HUES6 (cell line): ENCODE data around the gene TNRC18.

Source experiments
- H3K27ac ChIP-seq: 2 replicates; pipeline ENCODE4 v1.7.0; 2013; ENCODE audit warnings: low read depth, mild to moderate bottlenecking, low read length, inconsistent platforms
- H3K27me3 ChIP-seq: 2 replicates; pipeline ENCODE4 v1.6.1; 2013; ENCODE audit warnings: low read length; ENCODE audit not compliant: control insufficient read depth, insufficient read depth
- H3K36me3 ChIP-seq: 2 replicates; pipeline ENCODE4 v1.6.1; 2013; ENCODE audit warnings: low read length; ENCODE audit not compliant: control insufficient read depth, insufficient read depth
- H3K4me1 ChIP-seq: 2 replicates; pipeline ENCODE4 v1.6.1; 2013; ENCODE audit warnings: low read length; ENCODE audit not compliant: control insufficient read depth, insufficient read depth
- H3K4me3 ChIP-seq: 2 replicates; pipeline ENCODE4 v1.5.1; 2013; ENCODE audit warnings: low read depth, low read length
- H3K9ac ChIP-seq: one replicate; pipeline ENCODE4 v1.6.1; 2013; ENCODE audit warnings: mild to moderate bottlenecking, low read length
- H3K9me3 ChIP-seq: 2 replicates; pipeline ENCODE4 v1.6.1; 2013; ENCODE audit warnings: low read depth, low read length; ENCODE audit not compliant: control insufficient read depth, insufficient read depth

Gene TNRC18

DNA sequence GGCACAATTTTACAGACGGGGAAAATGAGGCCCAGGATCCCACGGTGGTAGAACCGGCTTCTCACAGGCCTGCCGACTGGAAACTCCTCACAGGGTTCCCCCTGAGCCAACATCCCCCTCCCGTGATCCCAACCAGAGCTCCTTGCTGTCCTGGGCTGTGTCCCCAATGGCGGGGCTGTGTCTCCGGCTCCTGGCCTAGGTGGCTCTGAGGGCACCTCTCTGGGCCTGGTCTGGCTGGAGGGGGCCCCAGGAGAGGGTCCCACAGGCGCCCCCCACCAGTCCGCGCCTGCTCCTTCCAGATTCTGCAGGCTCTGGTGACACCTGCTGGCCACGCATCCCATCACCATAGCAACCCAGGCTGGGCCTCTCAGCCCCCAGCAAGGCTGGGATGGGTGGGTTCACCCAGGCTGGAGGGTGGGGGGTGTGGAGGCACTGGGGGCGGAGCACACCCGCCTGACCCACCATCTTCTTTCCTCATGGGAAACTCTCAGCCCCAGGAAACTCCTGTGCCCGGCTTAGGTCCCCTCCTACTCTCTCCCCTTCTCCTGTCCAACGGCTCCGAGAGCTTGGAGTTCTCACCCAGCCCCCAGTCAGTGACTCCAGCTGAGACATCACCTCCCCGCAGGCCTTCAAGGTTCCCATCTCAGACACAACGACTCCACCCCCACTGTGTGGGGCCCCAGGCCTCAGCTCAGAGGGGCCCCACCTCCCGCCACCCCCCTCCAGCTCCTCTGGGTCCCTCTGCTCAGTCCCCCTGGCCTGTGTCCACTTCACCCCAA, 27.1 kb upstream of the TNRC18 start:
- H3K27ac ChIP-seq: no peak overlapping the region
- no peaks in the 10 kb centered on the region for H3K27me3 ChIP-seq
- H3K4me3 ChIP-seq: no peak overlapping the region
- no peak overlapping the region for H3K9ac ChIP-seq
- H3K4me1 ChIP-seq: peaks cover 4% of the 10 kb centered on the region; the same call in 1 of the 2 replicates
- H3K36me3 ChIP-seq: no peaks in the 10 kb centered on the region
- no peaks in the 10 kb centered on the region for H3K9me3 ChIP-seq

DNA sequence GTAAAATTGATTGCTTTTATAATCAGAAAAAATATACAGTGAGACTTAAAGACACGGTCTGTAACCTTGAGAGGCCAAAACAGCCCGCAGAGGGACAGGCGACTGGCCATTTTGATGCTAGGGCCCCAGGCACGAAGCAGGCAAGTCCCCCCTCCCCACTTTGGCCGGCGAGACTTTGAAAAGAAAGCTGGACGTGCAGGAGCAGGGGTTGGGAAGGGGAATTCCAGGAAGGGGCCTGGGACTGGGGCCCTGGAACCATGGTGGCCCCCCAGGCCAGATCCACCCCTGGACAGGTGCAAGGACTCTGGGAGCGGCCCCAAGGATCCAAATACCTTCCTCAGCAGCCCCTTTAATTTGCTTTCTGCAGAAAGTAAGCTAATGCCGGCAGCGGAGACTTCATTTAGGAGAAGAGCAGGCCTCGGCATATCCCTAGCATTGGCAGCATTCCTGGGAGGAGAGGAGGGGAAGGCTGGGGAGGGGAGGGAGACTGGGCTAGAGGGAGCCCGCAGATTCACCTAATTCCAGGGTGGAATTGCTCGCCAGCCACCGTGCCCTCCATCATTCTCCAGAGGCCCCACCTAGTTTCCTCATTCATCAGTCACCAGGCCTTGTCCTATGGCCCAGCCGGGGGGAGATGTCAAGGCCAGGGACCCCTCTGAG, 24.9 kb upstream of the TNRC18 start:
- no peak overlapping the region for H3K9ac ChIP-seq
- H3K27ac ChIP-seq: no peak overlapping the region
- H3K9me3 ChIP-seq: no peaks in the 10 kb centered on the region
- peaks cover 4% of the 10 kb centered on the region; the same call in 1 of the 2 replicates for H3K4me1 ChIP-seq
- no peak overlapping the region for H3K4me3 ChIP-seq
- no peaks in the 10 kb centered on the region for H3K36me3 ChIP-seq
- H3K27me3 ChIP-seq: no peaks in the 10 kb centered on the region

DNA sequence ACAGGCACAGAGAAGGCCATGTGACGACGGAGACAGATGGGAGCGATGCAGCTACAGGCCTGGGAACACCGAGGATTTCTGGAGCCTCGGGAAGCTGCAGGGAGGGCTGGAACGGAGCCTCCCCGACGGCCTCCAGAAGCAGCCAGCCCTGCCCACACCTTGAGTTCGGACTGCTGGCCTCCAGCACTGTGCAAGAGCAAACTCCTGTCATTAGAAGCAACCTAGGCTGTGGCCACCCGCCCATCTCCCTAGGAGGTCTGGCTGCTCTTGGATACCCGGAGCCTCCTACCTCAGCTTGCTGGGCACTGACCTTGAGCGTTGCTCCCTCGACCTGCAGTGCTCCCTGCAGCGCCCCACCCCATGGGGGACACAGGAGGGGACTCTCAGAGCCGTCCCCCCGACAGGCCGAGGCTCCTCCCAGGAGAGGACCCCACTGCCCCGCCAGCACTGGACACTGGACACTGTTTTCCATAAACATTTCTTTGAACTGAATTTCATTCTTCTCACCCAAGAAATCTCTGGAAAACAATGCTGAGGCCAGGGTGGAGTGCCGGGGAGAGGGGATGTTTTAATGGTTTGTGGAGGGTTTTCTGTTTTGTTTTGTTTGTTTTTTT, 22.5 kb upstream of the TNRC18 start:
- H3K9ac ChIP-seq: no peak overlapping the region
- no peaks in the 10 kb centered on the region for H3K36me3 ChIP-seq

DNA sequence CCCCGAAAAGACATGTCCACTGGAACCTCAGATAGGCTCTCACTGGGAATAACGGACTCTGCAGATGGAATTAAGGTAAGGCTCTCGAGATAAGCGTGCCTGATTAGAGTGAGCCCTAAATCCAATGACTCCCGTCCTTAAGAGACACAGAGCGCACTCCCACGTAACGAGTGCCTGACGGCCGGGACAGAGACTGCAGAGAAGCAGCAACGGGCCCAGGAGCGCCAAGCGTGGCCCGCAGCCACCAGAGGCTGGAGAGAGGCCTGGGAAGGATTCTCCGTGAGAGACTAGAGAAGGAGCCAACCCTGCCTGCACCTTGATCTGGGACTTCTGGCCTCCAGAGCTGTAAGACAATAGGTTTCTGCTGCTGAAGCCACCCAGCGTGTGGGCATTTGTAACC, 20.0 kb upstream of the TNRC18 start:
- H3K4me3 ChIP-seq: no peak overlapping the region
- no peak overlapping the region for H3K9ac ChIP-seq
- no peaks in the 10 kb centered on the region for H3K9me3 ChIP-seq
- H3K27me3 ChIP-seq: no peaks in the 10 kb centered on the region
- H3K36me3 ChIP-seq: no peaks in the 10 kb centered on the region
- no peak overlapping the region for H3K27ac ChIP-seq
- H3K4me1 ChIP-seq: peaks cover 4% of the 10 kb centered on the region

More for the DNA sequence above, 22.5 kb upstream of the TNRC18 start:
- Histone ChIP-seq H3K4me3 (no peak overlapping the region), H3K4me1 (peaks cover 4% of the 10 kb centered on the region; the same call in 1 of the 2 replicates), H3K9me3 (no peaks in the 10 kb centered on the region), H3K27ac (no peak overlapping the region), H3K27me3 (no peaks in the 10 kb centered on the region)

DNA sequence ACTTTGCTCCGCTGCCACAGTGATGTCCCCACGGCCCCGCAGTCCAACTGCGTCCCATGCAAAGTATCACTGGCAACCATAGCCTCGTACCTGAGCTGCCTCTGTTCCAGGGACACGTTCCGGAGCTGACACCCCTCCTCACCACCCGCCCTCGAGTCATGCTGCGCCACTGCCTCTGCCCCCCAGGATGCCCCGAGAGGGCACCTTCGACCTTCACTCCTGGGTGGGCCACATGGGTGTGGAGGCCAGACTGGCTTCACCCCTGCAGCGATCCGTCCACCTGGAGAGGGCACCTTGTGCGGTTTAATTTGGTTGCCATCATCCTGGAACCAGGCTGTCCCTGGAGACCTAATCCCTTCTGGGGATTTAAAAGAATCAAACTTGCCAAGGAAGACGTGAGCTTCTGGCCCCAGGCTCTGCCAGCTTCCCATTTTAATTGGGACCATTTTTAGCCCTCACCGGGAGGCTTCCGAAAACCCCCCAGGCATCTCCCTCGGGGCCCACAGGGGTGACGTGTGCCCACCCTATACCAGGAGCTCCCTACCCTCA, 19.2 kb upstream of the TNRC18 start:
- Histone ChIP-seq H3K27ac (no peak overlapping the region), H3K36me3 (no peaks in the 10 kb centered on the region), H3K9me3 (no peaks in the 10 kb centered on the region; the same call in 1 of the 2 replicates), H3K4me3 (no peak overlapping the region), H3K9ac (no peak overlapping the region), H3K4me1 (no peaks in the 10 kb centered on the region; the same call in 1 of the 2 replicates), H3K27me3 (no peaks in the 10 kb centered on the region)

DNA sequence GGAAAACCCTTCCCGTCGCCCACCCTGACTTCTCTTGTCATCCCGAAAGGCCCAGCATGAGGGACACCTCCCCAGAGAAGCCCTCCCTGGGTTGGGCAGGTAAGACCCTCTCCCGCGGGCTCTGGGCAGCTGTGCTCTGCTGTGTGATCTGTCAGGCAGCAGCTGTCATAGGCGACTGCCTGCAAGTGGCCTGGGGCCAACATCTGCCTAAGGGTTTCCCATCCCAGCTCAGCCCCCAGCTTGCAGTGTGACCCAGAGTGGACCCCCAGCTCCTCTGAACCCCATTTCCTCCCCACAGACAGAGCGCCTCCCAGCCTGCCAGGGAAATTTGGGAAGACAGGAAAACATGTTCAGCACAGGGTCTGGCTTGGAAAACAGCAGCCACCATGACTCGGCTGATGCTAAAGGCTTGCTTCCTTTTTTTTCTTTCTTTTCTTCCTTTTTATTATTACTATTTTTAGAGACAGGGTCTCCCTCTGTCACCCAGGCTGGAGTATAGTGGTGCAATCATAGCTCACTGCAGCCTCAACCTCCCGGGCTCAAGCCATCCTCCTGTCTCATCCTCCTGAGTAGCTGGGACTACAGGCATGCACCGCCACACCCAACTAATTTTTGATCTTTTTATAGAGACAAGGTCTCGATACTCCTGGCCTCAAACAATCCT, 18.3 kb upstream of the TNRC18 start:
- Histone ChIP-seq H3K9ac (no peak overlapping the region), H3K27ac (no peak overlapping the region), H3K9me3 (peaks cover 7% of the 10 kb centered on the region), H3K27me3 (no peaks in the 10 kb centered on the region), H3K4me3 (no peak overlapping the region), H3K36me3 (peaks cover 3% of the 10 kb centered on the region; the same call in 1 of the 2 replicates), H3K4me1 (no peaks in the 10 kb centered on the region; the same call in 1 of the 2 replicates)

DNA sequence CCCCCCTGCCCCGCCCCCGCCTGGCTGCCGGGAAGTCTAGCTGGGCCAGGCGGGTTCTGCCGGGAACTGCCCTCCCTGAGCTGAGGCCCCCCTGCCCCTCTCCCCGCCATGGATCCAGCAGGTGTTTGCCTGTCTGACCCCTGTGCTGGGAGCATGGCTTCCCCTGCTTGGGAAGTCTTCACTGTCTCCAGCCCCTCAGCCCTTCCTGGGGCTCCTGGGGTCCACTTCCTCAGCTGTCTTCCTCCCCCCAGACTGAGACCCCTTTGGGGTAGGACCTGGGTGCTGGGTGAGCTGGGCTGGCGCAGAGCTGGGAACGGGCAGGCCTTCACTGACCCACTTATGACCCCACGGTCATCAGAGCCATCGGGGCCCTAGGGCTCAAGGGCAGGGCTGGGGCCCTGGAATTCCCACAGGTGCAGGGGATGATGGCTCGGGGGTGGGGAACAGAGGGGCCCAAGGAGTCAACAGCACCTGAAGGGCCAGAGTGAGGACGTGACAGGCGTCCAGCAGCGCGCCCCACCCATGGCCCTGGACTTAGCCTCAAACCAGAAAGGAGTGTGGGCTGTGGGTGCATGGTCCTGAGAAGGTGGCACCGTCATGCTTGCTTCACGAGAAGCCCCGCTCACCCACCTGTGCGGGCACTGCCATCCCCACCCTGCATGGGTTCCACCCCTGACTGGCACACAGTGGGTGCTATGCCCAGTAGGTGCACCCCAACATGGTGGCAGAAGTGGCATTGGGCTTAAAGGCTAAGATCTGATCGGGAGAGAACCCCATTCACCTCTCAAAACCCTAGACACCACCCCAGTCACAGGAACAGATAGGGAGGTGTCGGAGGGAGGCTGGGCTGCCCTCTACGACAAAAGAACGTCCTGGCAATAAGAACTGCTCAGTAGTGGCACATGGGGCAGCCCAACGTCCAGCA, 16.2 kb upstream of the TNRC18 start:
- Histone ChIP-seq H3K9me3 (peaks cover 7% of the 10 kb centered on the region), H3K36me3 (peaks cover 3% of the 10 kb centered on the region; the same call in 1 of the 2 replicates), H3K27ac (no peak overlapping the region), H3K4me3 (no peak overlapping the region), H3K27me3 (no peaks in the 10 kb centered on the region), H3K4me1 (no peaks in the 10 kb centered on the region; the same call in 1 of the 2 replicates), H3K9ac (no peak overlapping the region)

DNA sequence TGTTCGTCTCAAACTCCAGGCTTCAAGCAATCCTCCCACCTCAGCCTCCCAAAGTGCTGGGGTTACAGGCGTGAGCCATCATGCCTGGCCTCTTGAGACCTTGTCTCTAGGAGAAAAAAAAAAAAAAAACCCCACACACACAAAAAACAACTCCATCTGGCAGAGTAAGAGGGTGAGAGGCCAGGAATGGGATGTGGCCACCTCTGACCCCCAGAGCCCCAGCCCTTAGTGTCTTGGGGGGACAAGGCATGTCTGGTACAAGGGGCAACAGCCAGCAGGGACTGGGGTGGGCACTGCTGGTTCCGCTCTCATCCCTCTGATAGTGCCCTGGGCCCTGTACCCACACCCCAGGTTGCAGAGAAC, 15.6 kb upstream of the TNRC18 start:
- peaks cover 7% of the 10 kb centered on the region for H3K9me3 ChIP-seq
- H3K4me1 ChIP-seq: no peaks in the 10 kb centered on the region; the same call in 1 of the 2 replicates
- H3K4me3 ChIP-seq: no peak overlapping the region
- peaks cover 3% of the 10 kb centered on the region; the same call in 1 of the 2 replicates for H3K36me3 ChIP-seq
- H3K27ac ChIP-seq: no peak overlapping the region
- H3K27me3 ChIP-seq: no peaks in the 10 kb centered on the region
- no peak overlapping the region for H3K9ac ChIP-seq

DNA sequence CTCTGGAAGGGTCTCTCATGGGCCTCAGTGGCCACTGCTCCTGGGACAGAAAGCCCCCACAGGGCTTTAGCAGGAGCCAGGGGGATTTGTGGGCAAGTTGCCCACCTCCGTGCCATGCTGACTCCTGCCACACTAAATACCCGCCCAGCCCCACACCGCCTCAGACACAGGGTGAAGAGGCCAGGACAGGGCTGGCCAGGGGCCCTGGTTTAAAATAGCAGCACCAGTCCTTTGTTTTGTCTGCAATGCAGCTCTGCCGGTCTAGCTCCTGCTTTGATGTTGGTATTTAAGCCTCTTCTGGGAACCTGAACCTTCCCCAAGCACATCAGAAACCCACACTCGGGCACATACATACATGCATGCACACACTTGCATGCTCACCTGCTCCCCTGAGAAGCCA, 14.4 kb upstream of the TNRC18 start:
- Histone ChIP-seq H3K27me3 (no peaks in the 10 kb centered on the region), H3K9me3 (peaks cover 12% of the 10 kb centered on the region), H3K27ac (no peak overlapping the region), H3K36me3 (peaks cover 6% of the 10 kb centered on the region), H3K4me1 (no peaks in the 10 kb centered on the region; the same call in 1 of the 2 replicates), H3K4me3 (no peak overlapping the region), H3K9ac (no peak overlapping the region)
